HFF-Myc (cell line): ENCODE measurements around the gene PTMS.
A peak's percentile ranks its signal among the peaks of the same experiment; 100 is the strongest.

Experiments
- DNase-seq: peaks from one replicate; pipeline ENCODE4 v3.0.0-alpha.2; 2011; ENCODE audit warnings: low read depth; ENCODE audit errors: extremely low read depth
- H3K4me3 ChIP-seq: replicated peaks from 2 replicates; pipeline ENCODE4 v1.5.1; 2011; ENCODE audit warnings: low read depth, mild to moderate bottlenecking, control low read depth, low read length
- TF ChIP-seq, protein P1 (sequence below): IDR thresholded peaks from 2 replicates; pipeline ENCODE4 v1.5.1; 2012; ENCODE audit warnings: mild to moderate bottlenecking, low read depth, low read length, control low read depth; ENCODE audit errors: missing control alignments

The PTMS gene, protein sequence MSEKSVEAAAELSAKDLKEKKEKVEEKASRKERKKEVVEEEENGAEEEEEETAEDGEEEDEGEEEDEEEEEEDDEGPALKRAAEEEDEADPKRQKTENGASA

DNA sequence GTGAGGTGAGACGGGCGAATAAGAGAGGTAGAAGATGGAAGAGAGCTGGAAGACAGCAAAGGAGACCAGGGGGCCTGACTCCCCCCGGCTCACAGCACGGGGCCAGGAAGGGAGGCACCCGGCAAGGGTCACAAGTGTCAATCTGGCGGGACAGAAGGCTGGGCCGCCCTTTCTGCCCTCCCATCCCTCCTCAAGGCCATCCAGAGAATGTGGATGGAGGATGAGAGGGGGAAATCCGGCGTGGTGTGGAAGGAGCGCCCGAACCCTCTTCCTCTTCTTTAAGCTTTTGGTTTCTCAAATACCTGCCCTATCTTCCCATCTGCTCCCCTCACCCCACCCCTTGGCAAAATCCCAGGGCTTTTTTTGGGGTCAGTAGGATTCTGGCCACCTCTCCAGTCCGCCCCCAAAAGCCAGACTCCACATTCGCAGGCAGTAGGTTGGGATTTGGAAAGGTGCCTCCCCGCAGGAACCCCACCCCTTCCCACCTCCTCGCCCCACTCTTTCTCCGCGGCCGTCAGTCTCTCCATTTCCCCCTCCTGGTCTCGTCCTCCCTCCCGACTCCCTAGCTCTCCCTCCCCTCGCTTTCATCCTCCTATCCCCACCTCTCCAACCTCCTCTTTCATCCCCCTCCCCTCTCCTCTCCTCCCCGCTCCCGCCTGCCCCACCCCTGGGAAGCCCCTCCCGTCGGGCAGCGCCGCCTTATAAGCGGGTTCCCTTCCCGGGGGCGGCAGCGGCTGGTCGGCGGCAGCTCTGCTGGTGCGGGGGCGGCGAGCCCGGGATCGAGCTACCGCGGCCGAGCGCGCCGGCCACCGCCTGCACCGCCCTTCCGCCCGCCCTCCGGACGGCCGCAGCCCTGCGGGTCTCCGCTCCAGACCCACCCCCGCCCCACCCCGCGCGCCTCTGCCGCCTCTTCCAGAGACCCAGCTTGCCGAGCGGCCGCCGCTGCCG is at the start of gene PTMS:
Gene PTMS, plus strand, starts transcription at position 730 of the 948 bp plus-strand sequence. CDS start 343 bp downstream, outside the sequence.
- H3K4me3 ChIP-seq = peak within 1 kb of the TSS; percentile 93
- TF ChIP-seq, protein P1, sequence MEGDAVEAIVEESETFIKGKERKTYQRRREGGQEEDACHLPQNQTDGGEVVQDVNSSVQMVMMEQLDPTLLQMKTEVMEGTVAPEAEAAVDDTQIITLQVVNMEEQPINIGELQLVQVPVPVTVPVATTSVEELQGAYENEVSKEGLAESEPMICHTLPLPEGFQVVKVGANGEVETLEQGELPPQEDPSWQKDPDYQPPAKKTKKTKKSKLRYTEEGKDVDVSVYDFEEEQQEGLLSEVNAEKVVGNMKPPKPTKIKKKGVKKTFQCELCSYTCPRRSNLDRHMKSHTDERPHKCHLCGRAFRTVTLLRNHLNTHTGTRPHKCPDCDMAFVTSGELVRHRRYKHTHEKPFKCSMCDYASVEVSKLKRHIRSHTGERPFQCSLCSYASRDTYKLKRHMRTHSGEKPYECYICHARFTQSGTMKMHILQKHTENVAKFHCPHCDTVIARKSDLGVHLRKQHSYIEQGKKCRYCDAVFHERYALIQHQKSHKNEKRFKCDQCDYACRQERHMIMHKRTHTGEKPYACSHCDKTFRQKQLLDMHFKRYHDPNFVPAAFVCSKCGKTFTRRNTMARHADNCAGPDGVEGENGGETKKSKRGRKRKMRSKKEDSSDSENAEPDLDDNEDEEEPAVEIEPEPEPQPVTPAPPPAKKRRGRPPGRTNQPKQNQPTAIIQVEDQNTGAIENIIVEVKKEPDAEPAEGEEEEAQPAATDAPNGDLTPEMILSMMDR = no peak
- peak; percentile 83 for DNase-seq

DNA sequence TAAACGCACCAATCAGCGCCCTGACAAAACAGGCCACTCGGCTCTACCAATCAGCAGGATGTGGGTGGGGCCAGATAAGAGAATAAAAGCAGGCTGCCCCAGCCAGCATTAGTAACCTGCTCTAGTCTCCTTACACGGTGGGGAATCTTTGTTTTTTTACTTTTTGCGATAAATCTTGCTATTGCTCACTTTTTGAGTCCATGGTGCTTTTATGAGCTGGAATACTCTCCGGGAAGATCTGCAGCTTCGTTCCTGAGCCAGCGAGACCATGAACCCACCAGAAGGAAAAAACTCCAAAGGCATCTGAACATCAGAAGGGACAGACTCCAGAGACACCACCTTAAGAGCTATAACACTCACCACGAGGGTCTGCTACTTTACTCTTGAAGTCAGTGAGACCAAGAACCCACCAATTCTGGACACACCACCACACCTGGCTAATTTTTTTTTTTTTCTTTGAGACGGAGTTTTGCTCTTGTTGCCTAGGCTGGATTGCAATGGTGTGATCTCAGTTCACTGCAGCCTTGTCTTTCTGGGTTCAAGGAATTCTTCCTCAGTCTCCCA is 49.2 kb upstream of the PTMS start:
- DNase-seq = no peak

DNA sequence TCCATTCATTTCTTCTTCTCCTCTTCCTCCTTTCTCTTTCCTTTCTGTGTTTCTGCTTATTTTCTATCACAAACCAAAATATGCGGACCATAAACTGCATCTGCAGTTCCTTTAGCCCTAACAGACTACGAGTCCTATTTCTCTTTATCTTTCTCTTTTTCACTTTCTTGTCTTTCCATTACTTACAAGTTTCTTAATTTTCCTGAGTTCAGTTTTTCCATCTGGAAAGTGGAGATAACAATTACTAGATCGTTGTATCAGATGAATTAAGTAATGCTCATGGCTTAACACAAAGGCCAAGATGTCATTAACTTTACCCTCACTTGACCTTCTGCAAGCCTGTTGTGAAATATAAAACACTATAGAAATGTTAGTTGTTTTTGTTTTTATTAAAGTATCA is 43.3 kb upstream of the PTMS start:
- H3K4me3 ChIP-seq = no peak overlapping the region
- TF ChIP-seq, protein P1 = no peak
- no peak for DNase-seq

More for the DNA sequence above, 49.2 kb upstream of the PTMS start:
- TF ChIP-seq, protein P1 = no peak
- no peak overlapping the region for H3K4me3 ChIP-seq

DNA sequence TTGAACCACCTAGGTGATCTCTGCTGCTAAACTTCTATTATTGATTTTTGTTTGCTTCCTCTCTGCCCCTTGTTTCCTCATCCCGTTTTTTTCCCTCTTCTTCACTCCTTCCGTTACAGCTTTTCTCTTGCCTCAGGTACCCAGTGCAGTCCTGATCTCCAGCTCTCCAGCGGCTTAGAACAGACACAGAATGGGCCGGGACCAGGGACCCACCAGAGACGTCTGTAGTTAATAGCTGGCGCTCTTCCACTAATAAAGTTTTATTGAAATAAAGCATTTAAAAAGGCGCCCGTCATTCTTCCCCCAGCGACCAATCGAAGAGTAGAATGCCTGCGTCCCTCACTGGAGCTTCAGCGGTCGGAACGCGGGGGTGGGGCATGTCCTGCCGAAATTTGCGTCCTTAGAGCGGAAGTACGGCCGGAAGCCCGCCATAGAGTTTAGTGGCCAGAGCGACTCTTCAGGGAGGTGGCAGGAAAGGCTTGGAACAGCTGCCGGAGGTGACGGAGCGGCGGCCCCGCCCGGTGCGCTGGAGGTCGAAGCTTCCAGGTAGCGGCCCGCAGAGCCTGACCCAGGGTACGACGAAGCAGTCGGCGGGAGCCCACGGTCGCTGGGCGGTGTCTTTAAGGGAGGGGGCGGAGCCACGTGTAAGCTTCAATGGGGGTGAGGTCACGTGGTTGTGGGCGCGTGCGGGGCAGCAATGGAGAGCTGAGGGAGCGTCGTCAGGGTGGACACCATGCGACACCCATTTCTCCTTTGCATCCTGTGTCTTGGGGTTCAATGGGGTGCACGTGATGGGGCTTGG is 42.4 kb upstream of the PTMS start, which contains the start of gene COPS7A:
Gene COPS7A, plus strand, starts transcription at position 440 of the 802 bp plus-strand sequence. CDS start 611 bp downstream, outside the sequence.
- peak; percentile 97 for DNase-seq
- peak within 1 kb of the TSS; percentile 84 for H3K4me3 ChIP-seq
- TF ChIP-seq, protein P1 = no peak

DNA sequence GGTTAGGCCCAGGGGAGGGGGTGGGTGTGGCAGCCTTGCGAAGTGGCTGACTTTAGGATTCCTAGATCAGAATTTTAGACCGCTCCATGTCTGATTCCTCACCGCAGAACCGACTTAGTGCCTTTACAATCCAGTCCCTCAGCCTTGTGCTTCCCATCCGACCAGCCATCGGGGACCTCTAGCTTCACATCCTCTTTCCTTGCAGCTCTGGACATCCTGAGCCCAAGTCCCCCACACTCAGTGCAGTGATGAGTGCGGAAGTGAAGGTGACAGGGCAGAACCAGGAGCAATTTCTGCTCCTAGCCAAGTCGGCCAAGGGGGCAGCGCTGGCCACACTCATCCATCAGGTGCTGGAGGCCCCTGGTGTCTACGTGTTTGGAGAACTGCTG is 41.8 kb upstream of the PTMS start:
- peak overlapping the region; percentile 84 for H3K4me3 ChIP-seq
- no peak for DNase-seq
- TF ChIP-seq, protein P1 = no peak

DNA sequence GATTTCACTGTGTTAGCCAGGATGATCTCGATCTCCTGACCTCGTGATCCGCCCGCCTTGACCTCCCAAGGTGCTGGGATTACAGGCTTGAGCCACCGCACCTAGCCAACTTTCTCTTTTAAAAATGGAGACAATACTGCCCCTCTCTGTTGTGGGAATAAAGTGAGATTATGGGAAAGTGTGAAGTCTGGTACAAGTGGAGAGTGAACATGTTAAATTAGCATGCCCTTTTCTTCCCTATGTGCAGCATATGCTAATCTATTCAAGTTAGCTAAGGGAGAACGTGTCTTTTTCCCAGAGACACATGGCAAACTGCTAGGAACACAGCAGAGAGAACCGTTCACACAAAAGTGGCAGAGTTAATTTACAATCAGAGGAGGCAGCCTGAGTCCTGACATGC is 40.8 kb upstream of the PTMS start:
- no peak for DNase-seq
- TF ChIP-seq, protein P1 = no peak
- peak overlapping the region; percentile 84 for H3K4me3 ChIP-seq
